COR-L47 (cell line): ENCODE measurements around the gene USP2.

ENCODE experiments used
- DNase-seq: peaks from one replicate; lab custom pipeline; 2025; lab: John Stamatoyannopoulos, UW

Gene USP2

GRCh38 chr11:119363081-119363850, 18.2 kb downstream of the USP2 start:
- no peak for DNase-seq

- no peak for DNase-seq
Measured at GRCh38 chr11:119362741-119363080, 18.8 kb downstream of the USP2 start.

- DNase-seq = no peak
Measured at GRCh38 chr11:119361941-119362725, 19.4 kb downstream of the USP2 start.

- DNase-seq = peak; percentile 36
Measured at GRCh38 chr11:119361056-119361787, 20.3 kb downstream of the USP2 start.

- no peak for DNase-seq
Measured at GRCh38 chr11:119359365-119360214, 21.9 kb downstream of the USP2 start.

- no peak for DNase-seq
Measured at GRCh38 chr11:119357074-119357473, 24.4 kb downstream of the USP2 start.

- DNase-seq = peak; percentile 36
Measured at GRCh38 chr11:119356349-119357031, 25.0 kb downstream of the USP2 start.

GRCh38 chr11:119355091-119355843, 26.2 kb downstream of the USP2 start:
- DNase-seq = no peak

GRCh38 chr11:119352857-119353260, 28.6 kb downstream of the USP2 start:
- peak; percentile 83 for DNase-seq

GRCh38 chr11:119351232-119351631, 30.3 kb downstream of the USP2 start:
- no peak for DNase-seq

- no peak for DNase-seq
Measured at GRCh38 chr11:119350302-119350701, 31.2 kb downstream of the USP2 start.

GRCh38 chr11:119347940-119348605, 33.4 kb downstream of the USP2 start:
- no peak for DNase-seq

GRCh38 chr11:119347242-119347641, 34.2 kb downstream of the USP2 start:
- no peak for DNase-seq

- no peak for DNase-seq
Measured at GRCh38 chr11:119346605-119347004, 34.9 kb downstream of the USP2 start, which contains the start of gene MFRP. MFRP (minus strand) TSS chr11:119346705; CDS start chr11:119346513, 192 bp downstream.

- no peak for DNase-seq
Measured at GRCh38 chr11:119345685-119346084, 35.8 kb downstream of the USP2 start.

GRCh38 chr11:119344291-119345010, 37.0 kb downstream of the USP2 start:
- DNase-seq = no peak

- DNase-seq = no peak
Measured at GRCh38 chr11:119343726-119344125, 37.8 kb downstream of the USP2 start.

- DNase-seq = no peak
Measured at GRCh38 chr11:119342362-119343130, 38.9 kb downstream of the USP2 start.

GRCh38 chr11:119342023-119342300, 39.5 kb downstream of the USP2 start:
- DNase-seq = no peak
